NCI-H446 (cell line): Measurements from ENCODE around the gene RBM28.

ENCODE experiments used
- DNase-seq, 2 experiments: peaks; one replicate each; lab custom pipeline; 2025; lab: John Stamatoyannopoulos, UW

The RBM28 gene

GRCh38 chr7:128374041-128374440 is 30.3 kb upstream of the RBM28 start:
- DNase-seq = no peak

GRCh38 chr7:128373606-128374005 is 29.9 kb upstream of the RBM28 start:
- DNase-seq = no peak

- DNase-seq = no peak
Measured at GRCh38 chr7:128370491-128370890, 26.8 kb upstream of the RBM28 start.

- no peak for DNase-seq
Measured at GRCh38 chr7:128366986-128367385, 23.3 kb upstream of the RBM28 start.

GRCh38 chr7:128366300-128366699 is 22.6 kb upstream of the RBM28 start:
- no peak for DNase-seq

GRCh38 chr7:128365432-128365831 is 21.7 kb upstream of the RBM28 start:
- no peak for DNase-seq

GRCh38 chr7:128364166-128364870 is 20.6 kb upstream of the RBM28 start:
- no peak for DNase-seq

- no peak for DNase-seq
Measured at GRCh38 chr7:128363261-128363721, 19.6 kb upstream of the RBM28 start.

- no peak for DNase-seq
Measured at GRCh38 chr7:128362670-128363069, 19.0 kb upstream of the RBM28 start.

- DNase-seq = peak in 1 of 2 experiments; percentile 31
Measured at GRCh38 chr7:128361411-128362379, 18.0 kb upstream of the RBM28 start, which contains the start of gene PRRT4. Gene PRRT4, minus strand, starts transcription at chr7:128361690.

- no peak for DNase-seq
Measured at GRCh38 chr7:128360359-128360678, 16.6 kb upstream of the RBM28 start.

GRCh38 chr7:128359939-128360338 is 16.2 kb upstream of the RBM28 start:
- DNase-seq = no peak

- DNase-seq = no peak
Measured at GRCh38 chr7:128359336-128359735, 15.6 kb upstream of the RBM28 start.

- DNase-seq = no peak
Measured at GRCh38 chr7:128358233-128358632, 14.5 kb upstream of the RBM28 start.

- no peak for DNase-seq
Measured at GRCh38 chr7:128357217-128357613, 13.5 kb upstream of the RBM28 start.

- DNase-seq = no peak
Measured at GRCh38 chr7:128356546-128357216, 13.0 kb upstream of the RBM28 start.

GRCh38 chr7:128353610-128354009 is 9.9 kb upstream of the RBM28 start:
- DNase-seq = no peak

GRCh38 chr7:128353189-128353588 is 9.5 kb upstream of the RBM28 start:
- no peak for DNase-seq

- no peak for DNase-seq
Measured at GRCh38 chr7:128352636-128353035, 8.9 kb upstream of the RBM28 start.

GRCh38 chr7:128352153-128352537 is 8.4 kb upstream of the RBM28 start:
- DNase-seq = no peak

GRCh38 chr7:128351296-128352152 is 7.8 kb upstream of the RBM28 start:
- no peak for DNase-seq
